HPDE6-E6E7 (cell line): ENCODE measurements around the gene PGM1.
A peak's percentile ranks its signal among the peaks of the same experiment; 100 is the strongest.
"Not testable (repeated sequence)": the region's sequence is repeated elsewhere in the genome, so short reads cannot be mapped to it uniquely, and the experiment has no call there.

Source experiments
- DNase-seq: peaks from one replicate; pipeline ENCODE4 v3.0.0; 2011; ENCODE audit warnings: missing footprints; ENCODE audit errors: extremely low spot score

The PGM1 gene

DNA sequence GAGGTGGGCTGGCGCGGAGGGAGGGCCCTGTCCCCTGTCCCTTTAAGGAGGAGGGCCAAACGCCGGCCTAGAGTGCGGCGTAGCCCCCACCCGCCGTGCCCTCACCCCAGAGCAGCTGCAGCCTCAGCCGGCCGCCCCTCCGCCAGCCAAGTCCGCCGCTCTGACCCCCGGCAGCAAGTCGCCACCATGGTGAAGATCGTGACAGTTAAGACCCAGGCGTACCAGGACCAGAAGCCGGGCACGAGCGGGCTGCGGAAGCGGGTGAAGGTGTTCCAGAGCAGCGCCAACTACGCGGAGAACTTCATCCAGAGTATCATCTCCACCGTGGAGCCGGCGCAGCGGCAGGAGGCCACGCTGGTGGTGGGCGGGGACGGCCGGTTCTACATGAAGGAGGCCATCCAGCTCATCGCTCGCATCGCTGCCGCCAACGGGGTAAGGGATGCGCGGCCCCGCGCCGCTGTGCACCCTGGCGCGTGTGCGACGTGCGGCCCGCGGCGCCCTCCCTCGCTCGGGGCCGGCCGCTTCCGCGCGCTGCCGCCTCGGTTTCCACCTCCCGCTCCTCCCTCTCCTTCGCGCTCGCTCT lies at the start of gene PGM1:
PGM1 (plus strand) TSS at position 109 of the 583 bp plus-strand sequence; CDS start at position 187, 78 bp downstream.
- peak; percentile 54 for DNase-seq

- peak; percentile 4 for DNase-seq
These were observed 47.4 kb upstream of the PGM1 start for GRCh38 chr1:63545780-63546179.

DNA sequence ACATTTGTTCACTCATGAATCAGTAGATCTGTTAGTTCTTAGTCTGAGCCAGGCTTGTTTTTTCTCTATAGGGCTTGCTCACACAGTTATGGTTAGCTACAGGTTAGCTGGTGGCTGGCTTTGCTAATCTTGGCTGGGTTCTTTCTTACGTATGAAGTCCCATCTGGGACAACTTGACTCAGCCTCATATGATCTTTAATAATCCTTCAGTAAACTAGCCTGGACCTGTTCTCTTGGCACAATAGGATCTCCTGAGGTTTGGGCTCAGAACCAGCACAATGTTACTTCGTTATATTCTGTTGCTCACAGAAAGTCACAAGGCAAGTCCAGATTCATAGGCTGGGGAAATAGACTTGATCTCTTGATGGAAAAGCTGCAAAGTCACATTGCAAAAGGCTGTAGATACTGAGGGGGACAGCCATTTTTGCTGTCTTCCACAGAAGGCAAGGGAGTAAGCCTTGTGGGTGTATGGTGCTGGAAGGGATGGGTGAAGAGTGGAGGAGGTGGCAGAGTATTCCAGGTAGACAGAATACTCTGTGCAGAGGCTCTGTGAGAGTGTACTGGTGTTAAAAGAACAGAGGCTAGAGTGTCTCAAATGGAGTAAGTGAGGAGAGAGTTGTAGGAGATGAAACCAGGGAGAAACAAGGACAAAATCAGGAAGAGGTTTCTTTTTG lies 45.5 kb upstream of the PGM1 start:
- peak; percentile 16 for DNase-seq

- DNase-seq, result no peak
These were observed 44.9 kb upstream of the PGM1 start for GRCh38 chr1:63548303-63548702.

- no peak for DNase-seq
These were observed 44.3 kb upstream of the PGM1 start for GRCh38 chr1:63548877-63549276.

- DNase-seq, result no peak
These were observed 37.7 kb upstream of the PGM1 start for GRCh38 chr1:63555480-63555879.

DNA sequence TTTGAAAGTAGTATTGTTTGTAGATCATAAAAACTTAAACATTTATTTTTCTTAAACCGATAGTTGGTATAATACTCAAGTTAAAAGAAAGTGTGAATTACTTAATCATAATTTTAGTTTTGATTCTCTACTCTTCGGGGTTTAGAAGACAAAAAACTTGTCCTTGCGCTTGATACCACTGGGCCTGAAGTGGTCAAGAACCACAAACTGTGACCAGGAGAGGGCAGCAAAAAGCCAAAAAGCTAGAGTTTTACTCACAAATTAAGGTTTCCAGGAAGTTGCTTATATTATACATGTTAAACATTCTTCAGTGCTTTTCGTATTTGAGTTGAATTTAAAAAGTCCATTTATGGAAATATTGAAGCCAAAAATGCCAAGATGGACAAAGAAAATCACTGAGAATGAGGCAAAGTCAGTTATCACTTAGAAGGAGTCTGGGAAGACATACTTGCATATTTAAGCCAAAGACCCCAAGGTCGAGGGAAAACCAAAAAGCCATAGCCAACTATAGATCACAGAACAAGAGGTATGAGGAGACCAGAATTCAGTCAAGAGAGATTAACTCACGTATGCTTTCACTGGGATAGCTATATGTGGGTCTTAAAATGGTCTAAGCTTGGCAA lies 35.7 kb upstream of the PGM1 start:
- DNase-seq, result no peak

- DNase-seq, result no peak
These were observed 33.9 kb upstream of the PGM1 start for GRCh38 chr1:63559357-63559756.

GRCh38 chr1:63563745-63564144 lies 29.5 kb upstream of the PGM1 start:
- DNase-seq, result no peak

- no peak for DNase-seq
These were observed 24.1 kb upstream of the PGM1 start for GRCh38 chr1:63569068-63569467.

GRCh38 chr1:63569640-63570316 lies 23.4 kb upstream of the PGM1 start:
- DNase-seq, result no peak

- DNase-seq, result not testable (repeated sequence)
These were observed 20.5 kb upstream of the PGM1 start for GRCh38 chr1:63572686-63573085.

GRCh38 chr1:63574203-63574796 lies 18.9 kb upstream of the PGM1 start:
- not testable (repeated sequence) for DNase-seq

GRCh38 chr1:63575340-63575826 lies 17.8 kb upstream of the PGM1 start:
- no peak for DNase-seq

- not testable (repeated sequence) for DNase-seq
These were observed 6.9 kb upstream of the PGM1 start for GRCh38 chr1:63586326-63586725.

GRCh38 chr1:63590166-63590560 lies 3.0 kb upstream of the PGM1 start:
- DNase-seq, result no peak

GRCh38 chr1:63592536-63593302 lies 492 bp upstream of the PGM1 start:
- DNase-seq, result peak; percentile 17

DNA sequence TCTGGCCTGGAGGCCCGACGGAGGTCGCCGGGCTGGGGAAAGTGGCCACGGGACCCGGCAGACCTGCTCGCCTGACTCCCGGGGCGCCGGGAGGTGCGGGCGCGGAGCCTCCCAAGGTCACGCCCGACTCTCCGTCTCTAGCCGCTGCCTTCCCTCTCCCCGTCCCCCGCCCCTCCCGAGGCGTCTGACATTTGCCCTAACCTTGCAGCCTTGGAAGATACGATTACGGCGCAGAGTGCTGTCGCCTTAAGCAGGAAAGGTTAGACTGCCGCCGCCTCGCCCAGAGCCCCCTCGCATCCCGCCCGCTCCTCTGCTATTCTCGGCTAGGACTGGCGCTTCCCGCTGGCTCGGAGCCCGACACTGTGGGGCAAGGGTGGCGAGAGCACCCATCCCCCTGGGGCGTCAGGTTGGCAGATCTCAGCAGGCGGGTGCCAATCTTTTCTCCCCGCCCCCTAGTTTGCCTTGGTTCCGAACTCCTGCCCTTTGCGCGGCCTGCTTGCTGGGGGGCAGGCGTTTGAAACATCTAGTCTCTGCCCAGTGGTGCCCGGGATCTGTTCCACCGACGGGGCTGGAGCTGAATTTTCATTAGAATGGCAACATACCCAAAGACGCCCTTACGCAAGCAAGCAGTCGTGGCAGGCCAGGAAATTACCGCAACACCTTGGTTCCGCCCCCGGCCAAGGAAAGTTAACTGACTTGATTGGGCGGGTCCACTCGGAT lies 835 bp downstream of the PGM1 start:
- peak; percentile 54 for DNase-seq

- DNase-seq, result no peak
These were observed 2.2 kb downstream of the PGM1 start for GRCh38 chr1:63595435-63595834.

GRCh38 chr1:63599799-63600198 lies 6.6 kb downstream of the PGM1 start:
- no peak for DNase-seq

- DNase-seq, result no peak
These were observed 7.0 kb downstream of the PGM1 start for GRCh38 chr1:63600248-63600647.
